ENCODE results near the gene TPRA1.
A peak's percentile ranks its signal among the peaks of the same experiment; 100 is the strongest.

DNA sequence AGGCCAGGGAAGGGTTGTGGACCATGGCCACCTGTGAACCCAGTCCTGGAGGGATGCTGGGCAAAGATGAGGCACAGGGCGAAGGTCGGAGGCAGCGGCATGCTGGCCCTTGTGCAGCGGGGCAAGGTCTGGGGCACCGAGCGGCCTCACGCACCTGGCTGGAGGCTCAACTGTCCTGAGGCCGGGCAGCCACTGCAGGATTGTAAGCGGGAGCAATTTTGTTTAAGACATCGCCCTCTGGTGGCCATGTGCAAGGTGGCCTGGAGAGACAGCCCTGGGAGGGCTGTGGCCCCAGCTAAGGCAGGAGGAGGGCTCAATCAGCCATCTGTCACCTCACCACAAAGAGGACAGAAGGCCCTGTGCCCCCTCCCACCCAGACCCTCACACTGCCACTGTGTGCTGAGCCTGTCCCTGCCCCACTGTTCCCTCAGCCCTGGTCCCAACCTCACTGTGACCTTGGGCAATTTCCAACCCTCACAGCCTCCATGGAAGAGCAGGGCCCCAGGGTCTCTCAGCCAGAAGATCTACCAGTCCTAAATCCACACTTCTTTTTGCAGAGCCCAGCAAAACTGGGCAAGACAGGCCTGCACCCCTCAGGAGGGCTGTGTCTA lies 46.2 kb downstream of the TPRA1 start:
- TF ChIP-seq CTCF (IDR thresholded peaks at IDR 0.05) (peak in 5 of 7 experiments; percentile 59 to 91 (median 78)), POLR2A (IDR thresholded peaks at IDR 0.05) (no peak), EP300 (IDR thresholded peaks at IDR 0.05) (no peak)
